Measurements from ENCODE around the gene PAPLN.

DNA sequence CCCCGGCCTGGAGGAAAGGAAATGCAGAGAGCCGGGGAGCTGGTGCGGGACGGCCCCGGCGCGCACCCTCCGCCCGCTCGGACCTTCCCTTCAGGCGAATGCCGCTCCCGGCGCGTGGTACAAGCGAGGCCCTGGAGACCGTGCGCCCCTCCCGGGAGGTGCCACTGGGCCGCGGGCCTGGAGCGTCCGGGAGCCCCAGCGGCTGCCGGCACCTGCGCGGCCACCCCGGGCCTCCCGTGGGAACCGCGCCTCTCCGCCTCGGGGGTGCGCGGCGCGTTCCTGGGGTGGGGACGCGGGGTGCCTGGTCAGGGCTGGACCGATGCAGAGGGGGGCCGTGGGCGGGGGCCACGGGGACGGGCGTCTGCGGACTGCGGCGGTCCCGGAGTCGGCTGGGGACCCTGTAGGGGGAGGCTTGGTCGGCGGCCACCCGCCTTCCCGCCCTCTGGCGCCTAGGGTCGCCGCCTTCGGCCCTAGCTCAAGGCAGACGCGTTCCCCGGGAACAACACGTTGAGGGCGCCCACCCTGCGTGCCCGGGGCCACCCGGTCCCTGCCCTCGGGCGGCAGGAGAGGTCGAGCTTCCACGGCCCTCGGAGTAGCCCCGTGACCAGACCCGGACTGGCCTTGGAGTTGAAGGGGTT, 599 bp downstream of the PAPLN start:
- TF ChIP-seq POLR2A (IDR thresholded peaks at IDR 0.05) = no peak
- TF ChIP-seq, protein P1, sequence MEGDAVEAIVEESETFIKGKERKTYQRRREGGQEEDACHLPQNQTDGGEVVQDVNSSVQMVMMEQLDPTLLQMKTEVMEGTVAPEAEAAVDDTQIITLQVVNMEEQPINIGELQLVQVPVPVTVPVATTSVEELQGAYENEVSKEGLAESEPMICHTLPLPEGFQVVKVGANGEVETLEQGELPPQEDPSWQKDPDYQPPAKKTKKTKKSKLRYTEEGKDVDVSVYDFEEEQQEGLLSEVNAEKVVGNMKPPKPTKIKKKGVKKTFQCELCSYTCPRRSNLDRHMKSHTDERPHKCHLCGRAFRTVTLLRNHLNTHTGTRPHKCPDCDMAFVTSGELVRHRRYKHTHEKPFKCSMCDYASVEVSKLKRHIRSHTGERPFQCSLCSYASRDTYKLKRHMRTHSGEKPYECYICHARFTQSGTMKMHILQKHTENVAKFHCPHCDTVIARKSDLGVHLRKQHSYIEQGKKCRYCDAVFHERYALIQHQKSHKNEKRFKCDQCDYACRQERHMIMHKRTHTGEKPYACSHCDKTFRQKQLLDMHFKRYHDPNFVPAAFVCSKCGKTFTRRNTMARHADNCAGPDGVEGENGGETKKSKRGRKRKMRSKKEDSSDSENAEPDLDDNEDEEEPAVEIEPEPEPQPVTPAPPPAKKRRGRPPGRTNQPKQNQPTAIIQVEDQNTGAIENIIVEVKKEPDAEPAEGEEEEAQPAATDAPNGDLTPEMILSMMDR (IDR thresholded peaks at IDR 0.05) = no peak
